ENCODE measurements around the gene MICA. TPM values are rescaled to one million over a fixed set of nuclear protein-coding genes. Genes with fewer than 3 reads are reported as not detected.
"Not testable (repeated sequence)": the region's sequence is repeated elsewhere in the genome, so short reads cannot be mapped to it uniquely, and the experiment has no call there.

The MICA gene
- total RNA-seq, 4 donors from 2014 or later, result 12.3 to 23.2 (median 15.3) TPM

- Histone ChIP-seq H3K9me3 (no peaks in the 10 kb centered on the region), H3K4me1 (no peaks in the 10 kb centered on the region), H3K27ac (no peak overlapping the region), H3K4me3 (replicated peaks in 1 of 3) (no peak overlapping the region), H3K36me3 (no peaks in the 10 kb centered on the region), H3K27me3 (no peaks in the 10 kb centered on the region)
- intact Hi-C loops (cut with DNase I), result no loop called here
- DNase-seq, result peak in 1 of 2 donors; percentile 23
- WGBS, 2 donors, result 73 to 89% methylated on average over 3 of the region's 3 CpGs
- TF ChIP-seq POLR2A (IDR thresholded peaks at IDR 0.05) (no peak), CTCF (IDR thresholded peaks at IDR 0.05) (no peak)
Measured at GRCh38 chr6:31426395-31427354, 23.3 kb downstream of the MICA start.

GRCh38 chr6:31430449-31430848 lies 27.1 kb downstream of the MICA start:
- Histone ChIP-seq H3K4me3 (replicated peaks in 1 of 3) (no peak overlapping the region), H3K9me3 (no peaks in the 10 kb centered on the region), H3K27ac (no peak overlapping the region), H3K36me3 (no peaks in the 10 kb centered on the region), H3K27me3 (no peaks in the 10 kb centered on the region), H3K4me1 (no peaks in the 10 kb centered on the region)
- TF ChIP-seq CTCF (IDR thresholded peaks at IDR 0.05), result no peak
- TF ChIP-seq POLR2A (IDR thresholded peaks at IDR 0.05), result no peak
- DNase-seq, result no peak
- 70 to 83% methylated on average over 2 of the region's 2 CpGs for WGBS, 2 donors
- intact Hi-C loops (cut with DNase I), result no loop called here

- H3K36me3 ChIP-seq; H3K4me1 ChIP-seq; intact Hi-C loops (cut with DNase I); DNase-seq; H3K4me3 ChIP-seq (replicated peaks in 1 of 3); H3K9me3 ChIP-seq; H3K27me3 ChIP-seq; H3K27ac ChIP-seq: not testable (repeated sequence)
- WGBS, 2 donors, result 71 to 77% methylated on average over 5 of the region's 5 CpGs
Measured at GRCh38 chr6:31435051-31435450, 31.7 kb downstream of the MICA start.

- Histone ChIP-seq H3K4me1 (no peaks in the 10 kb centered on the region), H3K9me3 (no peaks in the 10 kb centered on the region), H3K36me3 (no peaks in the 10 kb centered on the region), H3K27ac (no peak overlapping the region), H3K27me3 (no peaks in the 10 kb centered on the region), H3K4me3 (replicated peaks in 1 of 3) (no peak overlapping the region)
- TF ChIP-seq CTCF (IDR thresholded peaks at IDR 0.05), result no peak
- no peak for TF ChIP-seq POLR2A (IDR thresholded peaks at IDR 0.05)
- intact Hi-C loops (cut with DNase I), result no loop called here
- DNase-seq, result no peak
- 74 to 91% methylated on average over 2 of the region's 2 CpGs for WGBS, 2 donors
Measured at GRCh38 chr6:31438222-31438621, 34.8 kb downstream of the MICA start.

GRCh38 chr6:31438677-31439076 lies 35.3 kb downstream of the MICA start:
- no peak for DNase-seq
- no peak for TF ChIP-seq POLR2A (IDR thresholded peaks at IDR 0.05)
- no peak for TF ChIP-seq CTCF (IDR thresholded peaks at IDR 0.05)
- Histone ChIP-seq H3K36me3 (no peaks in the 10 kb centered on the region), H3K4me3 (replicated peaks in 1 of 3) (no peak overlapping the region), H3K27ac (no peak overlapping the region), H3K4me1 (no peaks in the 10 kb centered on the region), H3K9me3 (no peaks in the 10 kb centered on the region), H3K27me3 (no peaks in the 10 kb centered on the region)
- 67 to 69% methylated on average over 2 of the region's 2 CpGs for WGBS, 2 donors
- intact Hi-C loops (cut with DNase I), result no loop called here
